Heart left ventricle (tissue), 16 donors: Measurements from ENCODE around the gene NECTIN1. TPM values are rescaled to one million over a fixed set of nuclear protein-coding genes. Genes with fewer than 3 reads are reported as not detected.

Experiments
- ATAC-seq, 4 donors: fragments of 200-7000 bp; cut with Tn5 transposase; one replicate each; pipeline ENCODE4 v1.9.1; 2020 to 2022; ENCODE audit warnings: moderate library complexity in 4 of 4, mild to moderate bottlenecking in 3 of 4, moderate number of reproducible peaks in 1 of 4
- DNase-seq, 5 donors: peaks; one replicate each; pipeline ENCODE4 v3.0.0-alpha.2; 2020
- H3K27ac ChIP-seq, 12 donors: fragments of 200-600 bp; sonication (generic) in 4 of 12; one replicate each; pipeline versions ENCODE4 v1.5.0 to v1.8.0; 2016 to 2022; ENCODE audit warnings: mild to moderate bottlenecking in 2 of 12
- H3K27me3 ChIP-seq, 9 donors: fragments of 200-600 bp; sonication (generic) in 2 of 9; one replicate each; pipeline versions ENCODE4 v1.5.1 to v1.8.0; 2016 to 2022; ENCODE audit warnings: mild to moderate bottlenecking in 3 of 9
- H3K36me3 ChIP-seq, 9 donors: fragments of 200-600 bp; sonication (generic) in 2 of 9; one replicate each; pipeline versions ENCODE4 v1.5.0 to v1.8.0; 2018 to 2022; ENCODE audit warnings: mild to moderate bottlenecking in 2 of 9
- H3K4me1 ChIP-seq, 12 donors: fragments of 200-600 bp; sonication (generic) in 4 of 12; one replicate each; pipeline versions ENCODE4 v1.5.0 to v1.8.0; 2016 to 2022; ENCODE audit warnings: mild to moderate bottlenecking in 3 of 12
- H3K4me3 ChIP-seq, 12 donors: fragments of 200-600 bp; sonication (generic) in 4 of 12; one replicate each; pipeline versions ENCODE4 v1.5.0 to v1.8.0; 2017 to 2022; ENCODE audit warnings: mild to moderate bottlenecking in 9 of 12, moderate library complexity in 4 of 12
- H3K9me3 ChIP-seq, 12 donors: fragments of 200-600 bp; sonication (generic) in 4 of 12; one replicate each; pipeline versions ENCODE4 v1.5.0 to v1.8.0; 2016 to 2022; ENCODE audit warnings: mild to moderate bottlenecking in 1 of 12
- CTCF ChIP-seq, 12 donors: fragments of 200-600 bp; sonication (generic) in 4 of 12; IDR thresholded peaks; one replicate each; pipeline versions ENCODE4 v1.5.0 to v1.8.0; 2018 to 2022; ENCODE audit warnings: antibody characterized with exemption in 12 of 12, mild to moderate bottlenecking in 5 of 12
- POLR2A ChIP-seq, 2 donors: fragments of 450-650 bp; IDR thresholded peaks; one replicate each; pipeline ENCODE4 v1.6.1; 2017; ENCODE audit warnings: antibody characterized with exemption in 2 of 2, mild to moderate bottlenecking in 2 of 2, moderate library complexity in 2 of 2
- WGBS, 4 donors: extraction: QIAGEN DNeasy Blood & Tissue Kit in 2 of 4; methylation state at CpG; one replicate each; pipeline versions ENCODE4 v1.1.5 to v1.1.7; 2013 to 2018; 5-methylcytosine and 5-hydroxymethylcytosine counted together
- intact Hi-C, 10 donors: fragments of 100-400 bp; cut with DNase I; formaldehyde crosslinking; loops; one replicate each; pipeline versions ENCODE4 v1.11.1 to v1.14.2; 2022
- polyA plus RNA-seq, 2 donors: library from polyadenylated mRNA; stranded (reverse); fragments of 200-250 nt; gene quantifications; one replicate each; pipeline ENCODE4 v1.2.3, GENCODE V29; 2013
- total RNA-seq, 9 donors: library from RNA; depleted of rRNA in 2 of 9; stranded (reverse); fragments of >200 nt in 2 of 9; fragmentation: NEBNext Ultra II Directional in 3 of 9; extraction: Animal tissue kit (Norgen Biotek cat#: 25700) in 3 of 9; gene quantifications; one replicate each; pipeline versions ENCODE4 v1.1.0 to v1.2.4, GENCODE V29; 2016 to 2023
- donor health status: ischemic (EF 13 %, LVEDD 7.1; RV severe dilation, severe dysfunction).
- donor health status: healthy with polysubstance abuse.
- donor health status: DM: no; HTN: yes; CAD: no.
- donor health status: DM: no; HTN: no; CAD: no.
- donor health status: ischemic (EF 25% LVEDD 6.9; RV normal size, moderate dysfunction).
- donor health status: ischemic (EF 25% LVEDD 5.7; RV mildly dilated, moderate dysfunction).
- donor health status: healthy.
- donor health status: DM: yes; HTN: yes; CAD: no.
- donor health status: ischemic (EF 35%, LVEDD 5.7; RV mildly dilated, moderate dysfunction).
- donor health status: nonischemic (EF 11% LVEDD 7.7; RV severe dilation, severe dysfunction).
- donor health status: DM: yes; HTN: yes; CAD: no.
- donor health status: PGD.
- donor health status: ischemic (EF 29% LVEDD 5.4; RV normal size, mild dysfunction).
- donor health status: nonischemic (EF 23%, LVEDD 6.1; RV moderate dilation, normal function).

Gene NECTIN1
- total and polyA plus RNA-seq, 11 donors, result 5.8 to 28.6 (median 18.5) TPM

- ATAC-seq (peak in 3 of 4 donors; percentile 36 to 77 (median 59)), DNase-seq (peak in 3 of 5 donors; percentile 37 to 61 (median 52))
- intact Hi-C loops, result no loop called here
- peak overlapping the region in 1 of 12 donors; percentile 78 for H3K27ac ChIP-seq
- H3K36me3 ChIP-seq, result no peaks in the 10 kb centered on the region
- H3K9me3 ChIP-seq, result no peaks in the 10 kb centered on the region
- peaks cover 0 to 33% (median 0%) of the 10 kb centered on the region in 12 donors for H3K4me1 ChIP-seq
- TF ChIP-seq POLR2A (IDR thresholded peaks at IDR 0.05) (no peak), CTCF (IDR thresholded peaks at IDR 0.05) (no peak)
- H3K4me3 ChIP-seq, result no peak overlapping the region
- WGBS, 4 donors, result 41 to 52% (median 47%) methylated on average over 8 of the region's 8 CpGs
- peaks cover 0 to 41% (median 2%) of the 10 kb centered on the region in 9 donors for H3K27me3 ChIP-seq
Measured at GRCh38 chr11:119618208-119618909, 110.6 kb downstream of the NECTIN1 start.

- Histone ChIP-seq H3K4me1 (peaks cover 0 to 33% (median 0%) of the 10 kb centered on the region in 12 donors), H3K4me3 (no peak overlapping the region), H3K36me3 (no peaks in the 10 kb centered on the region), H3K27me3 (peaks cover 0 to 38% (median 2%) of the 10 kb centered on the region in 9 donors), H3K27ac (no peak overlapping the region), H3K9me3 (no peaks in the 10 kb centered on the region)
- no peak for DNase-seq
- intact Hi-C loops, result no loop called here
- no peak for ATAC-seq
- TF ChIP-seq CTCF (IDR thresholded peaks at IDR 0.05), result no peak
- TF ChIP-seq POLR2A (IDR thresholded peaks at IDR 0.05), result no peak
- 56 to 68% (median 58%) methylated on average over 13 of the region's 13 CpGs for WGBS, 4 donors
Measured at GRCh38 chr11:119617340-119617713, 111.7 kb downstream of the NECTIN1 start.

- Histone ChIP-seq H3K4me1 (peaks cover 0 to 33% (median 0%) of the 10 kb centered on the region in 12 donors), H3K36me3 (no peaks in the 10 kb centered on the region), H3K4me3 (no peak overlapping the region), H3K9me3 (no peaks in the 10 kb centered on the region), H3K27ac (peak overlapping the region in 1 of 12 donors; percentile 71), H3K27me3 (peaks cover 0 to 39% (median 2%) of the 10 kb centered on the region in 9 donors)
- no peak for TF ChIP-seq CTCF (IDR thresholded peaks at IDR 0.05)
- TF ChIP-seq POLR2A (IDR thresholded peaks at IDR 0.05), result no peak
- intact Hi-C loops, result no loop called here
- DNase-seq (no peak), ATAC-seq (no peak)
- 46 to 51% (median 49%) methylated on average over 9 of the region's 9 CpGs for WGBS, 4 donors
Measured at GRCh38 chr11:119616586-119617339, 112.2 kb downstream of the NECTIN1 start.

- DNase-seq, result no peak
- H3K4me3 ChIP-seq, result no peak overlapping the region
- peak overlapping the region in 1 of 12 donors; percentile 71 for H3K27ac ChIP-seq
- ATAC-seq, result peak in 1 of 4 donors; percentile 9
- peaks cover 0 to 33% (median 0%) of the 10 kb centered on the region in 12 donors for H3K4me1 ChIP-seq
- TF ChIP-seq CTCF (IDR thresholded peaks at IDR 0.05) (no peak), POLR2A (IDR thresholded peaks at IDR 0.05) (no peak)
- H3K36me3 ChIP-seq, result no peaks in the 10 kb centered on the region
- no peaks in the 10 kb centered on the region for H3K9me3 ChIP-seq
- intact Hi-C loops, result no loop called here
- peaks cover 0 to 34% (median 2%) of the 10 kb centered on the region in 9 donors for H3K27me3 ChIP-seq
Measured at GRCh38 chr11:119615882-119616196, 113.2 kb downstream of the NECTIN1 start.
